ENCODE data around the gene CRB2. TPM values are rescaled to one million over a fixed set of nuclear protein-coding genes. Genes with fewer than 3 reads are reported as not detected.
A peak's percentile ranks its signal among the peaks of the same experiment; 100 is the strongest.

The CRB2 gene
- total RNA-seq, 2 experiments from 2014 or later: not detected

- H3K4me1 Mint-ChIP-seq (ENCODE audit: low read depth): peaks cover 36% of the 10 kb centered on the region
- Histone ChIP-seq H3K36me3 (ENCODE audit: insufficient read depth, low read length) (no peaks in the 10 kb centered on the region), H3K27me3 (ENCODE audit: control insufficient read depth in 1 of 2, insufficient read depth in 2 of 2, low read length in 2 of 2) (no peaks in the 10 kb centered on the region), H3K27ac (ENCODE audit: low read depth in 1 of 2, low read length in 2 of 2) (peak overlapping the region; percentile 18 to 35), H3K9me3 (ENCODE audit: control insufficient read depth in 1 of 2, insufficient read depth in 1 of 2, low read length in 2 of 2) (no peaks in the 10 kb centered on the region), H3K4me3 (ENCODE audit: low read length) (peak overlapping the region; percentile 69), H3K4me1 (ENCODE audit: insufficient read depth, low read length) (peaks cover 29% of the 10 kb centered on the region)
- peak overlapping the region; percentile 89 for H3K4me3 Mint-ChIP-seq
- H3K27ac Mint-ChIP-seq: peak overlapping the region; percentile 85
- DNase-seq (peak in 9 of 14 experiments; percentile 26 to 59 (median 36)), ATAC-seq (ENCODE audit: poor library complexity) (peak; percentile 49)
- ChIA-PET POLR2A (interaction anchor here (1.1 to 2.7 kb wide), 7 partner anchors 10 to 435 kb away, joined by 4 to 12 read pairs (median 7); partner anchors contain the start of gene RC3H2), CTCF (interaction anchor here (0.7 to 2.7 kb wide), 5 partner anchors 10 to 114 kb away, joined by 3 to 12 read pairs (median 3); no protein-coding TSS in a partner anchor)
- H3K27me3 Mint-ChIP-seq: no peaks in the 10 kb centered on the region
- no peaks in the 10 kb centered on the region for H3K36me3 Mint-ChIP-seq (ENCODE audit: low read depth)
- no peak for TF ChIP-seq CTCF (IDR thresholded peaks at IDR 0.05)
- intact Hi-C loops (cut with DNase I, micrococcal nuclease): loop anchor here (2.0 to 5.0 kb wide), 2 partner anchors 17 to 73 kb away; partner anchors contain the start of gene STRBP (in 2 of the 2)
- H3K9me3 Mint-ChIP-seq: no peaks in the 10 kb centered on the region
These were observed 16.1 kb upstream of the CRB2 start for GRCh38 chr9:123339666-123340510.

- no peak overlapping the region for H3K4me3 ChIP-seq (ENCODE audit: low read length)
- H3K27me3 ChIP-seq (ENCODE audit: control insufficient read depth in 1 of 2, insufficient read depth in 2 of 2, low read length in 2 of 2): no peaks in the 10 kb centered on the region
- DNase-seq (no peak), ATAC-seq (ENCODE audit: poor library complexity) (no peak)
- Mint-ChIP-seq H3K27me3 (no peaks in the 10 kb centered on the region), H3K4me3 (peak overlapping the region; percentile 39), H3K27ac (no peak overlapping the region), H3K9me3 (no peaks in the 10 kb centered on the region), H3K4me1 (ENCODE audit: low read depth) (peaks cover 36% of the 10 kb centered on the region), H3K36me3 (ENCODE audit: low read depth) (no peaks in the 10 kb centered on the region)
- no peaks in the 10 kb centered on the region for H3K9me3 ChIP-seq (ENCODE audit: control insufficient read depth in 1 of 2, insufficient read depth in 1 of 2, low read length in 2 of 2)
- ChIA-PET CTCF (no interaction called here), POLR2A (no interaction called here)
- H3K27ac ChIP-seq (ENCODE audit: low read depth in 1 of 2, low read length in 2 of 2): no peak overlapping the region
- H3K36me3 ChIP-seq (ENCODE audit: insufficient read depth, low read length): no peaks in the 10 kb centered on the region
- peaks cover 29% of the 10 kb centered on the region for H3K4me1 ChIP-seq (ENCODE audit: insufficient read depth, low read length)
- TF ChIP-seq CTCF (IDR thresholded peaks at IDR 0.05): no peak
- intact Hi-C loops (cut with DNase I, micrococcal nuclease): no loop called here
These were observed 14.2 kb upstream of the CRB2 start for GRCh38 chr9:123341816-123342215.

GRCh38 chr9:123342247-123342646, 13.8 kb upstream of the CRB2 start:
- ChIA-PET POLR2A (no interaction called here), CTCF (no interaction called here)
- H3K27me3 ChIP-seq (ENCODE audit: control insufficient read depth in 1 of 2, insufficient read depth in 2 of 2, low read length in 2 of 2): no peaks in the 10 kb centered on the region
- Mint-ChIP-seq H3K36me3 (ENCODE audit: low read depth) (no peaks in the 10 kb centered on the region), H3K4me1 (ENCODE audit: low read depth) (peaks cover 36% of the 10 kb centered on the region), H3K27ac (no peak overlapping the region), H3K4me3 (no peak overlapping the region), H3K9me3 (no peaks in the 10 kb centered on the region), H3K27me3 (no peaks in the 10 kb centered on the region)
- ATAC-seq (ENCODE audit: poor library complexity): no peak
- intact Hi-C loops (cut with DNase I, micrococcal nuclease): no loop called here
- H3K9me3 ChIP-seq (ENCODE audit: control insufficient read depth in 1 of 2, insufficient read depth in 1 of 2, low read length in 2 of 2): no peaks in the 10 kb centered on the region
- H3K4me1 ChIP-seq (ENCODE audit: insufficient read depth, low read length): peaks cover 29% of the 10 kb centered on the region
- DNase-seq: no peak
- no peak overlapping the region for H3K4me3 ChIP-seq (ENCODE audit: low read length)
- H3K27ac ChIP-seq (ENCODE audit: low read depth in 1 of 2, low read length in 2 of 2): no peak overlapping the region
- no peak for TF ChIP-seq CTCF (IDR thresholded peaks at IDR 0.05)
- H3K36me3 ChIP-seq (ENCODE audit: insufficient read depth, low read length): no peaks in the 10 kb centered on the region
